Astrocyte of the hippocampus (primary cell): ENCODE data around the gene PKIG.
"Not testable (repeated sequence)": the region's sequence is repeated elsewhere in the genome, so short reads cannot be mapped to it uniquely, and the experiment has no call there.

ENCODE experiments used
- DNase-seq: peaks from one replicate; pipeline ENCODE4 v3.0.0; 2011; ENCODE audit warnings: low read depth, low spot score

The PKIG gene

GRCh38 chr20:44642203-44643153 lies 60.1 kb downstream of the PKIG start:
- DNase-seq = peak; percentile 87

GRCh38 chr20:44643154-44643519 lies 60.8 kb downstream of the PKIG start:
- no peak for DNase-seq

- DNase-seq = peak; percentile 76
Measured at GRCh38 chr20:44643596-44644229, 61.3 kb downstream of the PKIG start.

- no peak for DNase-seq
Measured at GRCh38 chr20:44644230-44644617, 61.8 kb downstream of the PKIG start.

- DNase-seq = no peak
Measured at GRCh38 chr20:44644667-44645131, 62.3 kb downstream of the PKIG start.

DNA sequence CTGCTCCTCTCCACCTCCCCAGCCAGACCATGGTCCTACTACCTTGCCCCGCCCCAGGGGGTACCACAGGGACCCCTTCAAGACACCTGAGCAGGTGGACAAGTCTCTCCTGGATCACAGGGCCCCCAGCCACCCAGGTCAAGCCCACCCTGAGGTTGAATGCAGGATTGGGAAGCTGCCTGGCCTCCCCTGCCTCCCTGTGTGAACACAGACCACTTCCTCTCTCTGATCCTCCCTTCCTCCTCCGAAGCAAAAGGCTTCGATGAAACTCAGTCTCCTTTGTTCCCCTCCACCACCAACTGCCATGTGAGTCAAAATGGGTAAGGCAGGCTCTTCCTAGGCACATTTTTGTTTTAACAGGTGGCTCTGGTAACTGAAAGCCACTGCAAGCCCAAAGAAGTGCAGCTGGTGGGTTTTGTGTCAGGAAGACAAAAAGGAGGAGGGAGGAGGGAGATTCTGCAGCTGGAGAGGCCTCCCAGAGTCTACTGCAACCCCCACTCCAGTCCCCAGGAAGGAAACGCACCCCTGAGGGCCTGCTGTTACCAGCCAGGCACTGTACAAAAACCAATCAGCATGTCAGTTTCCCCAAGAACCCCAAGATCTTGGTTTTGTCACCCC lies 63.8 kb downstream of the PKIG start:
- peak; percentile 24 for DNase-seq

GRCh38 chr20:44646641-44647274 lies 64.4 kb downstream of the PKIG start:
- DNase-seq = peak; percentile 59

DNA sequence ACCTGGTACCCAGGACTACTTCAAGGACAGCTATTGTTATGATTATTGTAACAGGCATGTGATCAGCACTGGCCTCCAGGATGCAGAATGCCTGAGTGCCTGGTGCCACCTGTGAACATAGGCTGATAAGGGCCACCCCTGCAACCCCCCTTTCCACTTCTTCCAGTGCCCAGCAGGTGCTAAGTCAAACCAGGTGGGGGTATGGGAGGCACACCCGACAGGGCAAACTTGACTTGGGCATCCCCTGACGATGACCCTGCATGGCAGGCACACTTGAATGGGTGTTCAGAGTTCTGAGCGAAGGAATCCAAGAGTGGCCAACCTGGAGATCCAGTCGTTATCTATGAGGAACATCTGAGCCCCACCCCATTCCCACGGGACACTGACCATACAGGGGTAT lies 65.7 kb downstream of the PKIG start:
- DNase-seq = no peak

DNA sequence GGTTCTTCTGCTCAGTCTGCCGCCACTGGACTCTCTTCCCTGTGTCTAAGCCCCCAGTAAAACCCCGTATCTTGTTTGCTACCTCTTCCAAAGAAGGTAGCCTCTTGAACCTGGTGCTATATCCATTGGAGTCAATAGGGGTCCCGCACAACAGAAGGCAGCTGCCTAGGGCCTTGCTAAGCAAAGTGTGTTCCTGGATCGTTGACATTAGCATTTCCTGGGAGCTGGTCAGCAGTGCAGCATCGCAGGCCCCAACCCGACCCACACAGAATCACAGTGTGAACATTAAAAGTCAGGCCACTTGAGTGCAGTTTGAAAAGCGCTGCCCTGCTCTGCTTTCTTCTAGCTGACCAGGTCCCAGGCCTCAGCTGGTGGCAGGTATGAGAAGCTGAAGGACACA lies 66.2 kb downstream of the PKIG start:
- no peak for DNase-seq

DNA sequence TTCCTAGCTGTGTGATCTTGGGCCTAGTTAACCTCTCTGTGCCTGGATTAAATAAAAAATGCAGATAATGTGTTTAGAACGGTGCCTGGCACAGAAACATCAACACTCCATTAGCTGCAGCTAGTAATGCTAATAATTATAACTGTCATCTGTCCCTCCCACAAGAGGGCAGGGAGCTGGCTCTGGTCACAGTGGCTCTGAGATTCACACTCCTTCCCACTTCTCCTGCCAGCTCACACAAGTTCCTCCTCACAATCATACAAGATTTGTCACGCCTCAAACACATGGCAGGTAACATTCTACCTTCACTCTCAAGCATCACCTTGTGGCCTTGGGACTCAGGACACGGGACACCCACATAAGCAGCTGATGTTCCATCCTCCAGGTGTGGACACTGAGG lies 66.7 kb downstream of the PKIG start:
- no peak for DNase-seq

- no peak for DNase-seq
Measured at GRCh38 chr20:44649976-44650375, 67.6 kb downstream of the PKIG start.

DNA sequence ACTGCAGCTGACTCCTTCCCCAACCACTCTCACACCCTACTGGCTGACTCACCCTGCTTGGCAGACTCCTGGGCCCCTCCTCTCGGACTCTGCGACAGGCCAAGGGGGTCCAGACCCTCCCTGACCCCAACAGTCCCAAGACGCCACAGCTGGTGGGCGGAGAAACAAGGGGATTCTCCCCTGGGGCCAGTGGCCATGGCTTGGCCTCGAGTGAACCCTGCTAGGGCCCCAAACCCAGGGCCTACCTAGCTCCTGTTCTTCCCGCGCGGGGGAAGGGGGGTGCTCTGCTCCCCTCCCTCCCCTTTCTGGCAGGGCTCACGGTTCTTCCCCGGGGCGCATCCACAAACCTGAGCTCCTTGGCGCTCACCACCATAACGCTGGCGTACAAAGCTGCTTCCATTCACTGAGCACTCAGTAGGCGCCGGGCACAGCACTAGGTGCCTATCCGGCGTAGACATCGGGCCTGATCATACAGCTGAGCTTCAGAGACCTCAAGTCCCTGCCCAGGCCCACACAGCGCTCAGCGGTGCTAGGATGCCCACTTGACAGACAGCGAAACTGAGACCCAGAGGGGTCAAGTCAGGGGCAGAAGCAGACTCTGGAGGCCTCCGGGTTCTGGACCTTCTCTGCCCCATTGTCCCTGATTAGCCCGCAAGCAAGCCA lies 68.5 kb downstream of the PKIG start:
- peak; percentile 13 for DNase-seq

GRCh38 chr20:44651434-44651683 lies 69.0 kb downstream of the PKIG start:
- no peak for DNase-seq

DNA sequence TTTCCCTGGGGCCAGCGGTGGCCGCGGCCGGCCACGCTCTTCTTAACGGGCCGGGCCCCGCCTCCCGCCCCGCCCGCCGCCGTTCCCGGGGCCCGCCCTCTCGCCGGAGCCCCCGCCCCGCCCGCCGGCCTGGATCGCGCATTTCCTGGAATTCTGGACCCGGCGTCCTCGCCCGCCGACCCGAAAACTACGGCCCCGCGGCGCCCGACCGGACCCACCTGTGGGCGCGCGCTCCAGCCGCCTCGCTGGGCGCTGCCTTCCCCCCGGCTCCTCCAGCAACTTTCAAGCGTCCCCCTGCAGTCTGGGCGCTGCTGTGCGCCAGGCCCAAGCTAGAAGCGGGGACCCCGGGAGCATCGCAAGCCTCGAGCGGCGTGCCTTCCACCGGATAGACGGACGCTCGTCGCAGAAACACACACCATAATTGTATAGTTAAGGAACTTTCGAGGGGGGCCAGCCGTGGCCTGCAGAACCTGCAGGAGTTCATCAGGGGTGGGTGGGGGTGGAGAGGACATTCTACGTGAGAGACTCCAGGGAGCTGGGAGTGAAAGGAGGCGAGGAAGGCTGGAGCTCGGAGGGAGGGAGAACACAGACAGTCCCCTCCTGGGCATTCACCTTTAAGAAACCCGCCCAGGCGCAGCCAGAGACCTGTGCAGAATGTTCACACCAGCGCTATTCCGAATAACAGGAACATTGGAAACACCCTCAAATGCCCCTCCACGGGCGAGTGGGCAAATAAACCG lies 69.5 kb downstream of the PKIG start, which contains the start of gene ADA:
Gene ADA, minus strand, starts transcription at position 16 of the 740 bp plus-strand sequence. CDS start 92 bp downstream, outside the sequence.
- DNase-seq = peak; percentile 82

- no peak for DNase-seq
Measured at GRCh38 chr20:44653546-44653945, 71.2 kb downstream of the PKIG start.

- not testable (repeated sequence) for DNase-seq
Measured at GRCh38 chr20:44654210-44654609, 71.8 kb downstream of the PKIG start.

GRCh38 chr20:44656448-44656847 lies 74.1 kb downstream of the PKIG start:
- peak; percentile 57 for DNase-seq

DNA sequence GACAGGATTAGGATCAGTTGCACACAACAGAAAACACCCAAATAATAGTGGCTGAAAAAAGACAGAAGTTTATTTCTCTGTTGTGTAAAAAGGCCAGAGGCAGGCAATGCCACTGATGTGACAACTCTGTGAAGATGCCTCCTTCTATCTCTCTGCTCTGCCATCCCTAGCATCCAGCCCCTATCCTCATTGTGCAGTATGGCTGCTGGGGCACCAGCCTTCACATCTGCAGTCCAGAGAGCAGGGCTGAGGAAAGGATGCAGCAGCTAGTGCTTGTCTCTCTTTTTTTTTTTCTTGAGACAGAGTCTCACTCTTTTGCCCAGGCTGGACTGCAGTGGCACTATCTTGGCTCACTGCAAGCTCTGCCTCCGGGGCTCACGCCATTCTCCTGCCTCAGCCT lies 75.5 kb downstream of the PKIG start:
- DNase-seq = no peak

DNA sequence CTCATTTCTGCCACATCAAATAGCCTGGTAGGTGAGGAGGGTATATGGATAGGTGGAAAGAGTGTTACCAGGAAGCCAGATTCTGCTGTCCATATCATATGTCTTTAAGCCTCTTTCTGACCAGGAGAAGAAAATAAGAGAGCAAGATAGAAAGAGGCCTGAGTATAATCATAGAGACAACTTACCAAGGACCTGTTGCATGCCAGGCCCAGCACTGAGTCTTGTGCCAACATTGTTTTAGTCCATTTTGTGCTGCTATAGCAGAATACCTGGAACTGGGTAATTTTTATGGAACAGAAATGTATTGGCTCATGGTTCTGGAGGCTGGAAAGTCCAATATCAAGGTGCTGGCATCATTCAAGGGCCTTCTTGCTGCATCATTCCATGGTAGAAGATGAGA lies 76.4 kb downstream of the PKIG start:
- DNase-seq = no peak

DNA sequence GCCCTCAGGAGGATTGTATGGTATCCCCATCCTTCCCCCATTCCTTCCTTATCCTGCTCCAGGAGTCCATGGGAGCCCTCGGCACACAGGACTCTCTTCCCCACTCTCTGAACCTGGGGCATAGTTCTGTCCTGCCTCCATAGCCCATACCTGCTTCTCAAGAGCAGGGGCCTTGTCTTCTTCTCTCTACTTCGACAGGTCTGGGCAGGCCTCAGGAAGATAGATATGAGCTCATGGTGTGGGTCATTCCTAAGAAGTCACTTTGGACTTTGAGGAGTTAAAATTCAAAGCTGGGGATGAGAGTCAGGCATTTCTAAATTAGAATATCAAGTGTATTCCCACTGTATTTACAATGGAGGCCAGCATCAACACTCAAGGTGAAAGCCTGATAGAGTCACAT lies 77.6 kb downstream of the PKIG start:
- no peak for DNase-seq

GRCh38 chr20:44660581-44660980 lies 78.2 kb downstream of the PKIG start:
- DNase-seq = no peak
